GM12878 (cell line): ENCODE results near the gene MCC. TPM values are rescaled to one million over a fixed set of nuclear protein-coding genes. Genes with fewer than 3 reads are reported as not detected.

Experiments used
- ATAC-seq: fragments of 200-7000 bp; cut with Tn5 transposase; 3 replicates; pipeline ENCODE4 v1.9.1; 2020; ENCODE audit warnings: mild to moderate bottlenecking, moderate library complexity
- BruUV-seq: library from RNA; stranded (reverse); fragments of 400-500 nt; replicated peaks from 2 replicates; lab custom pipeline; 2021; lab: Mats Ljungman, UMichigan
- CTCF ChIA-PET: fragments of 300-600 bp; sonication (Branson Sonifier 250); formaldehyde crosslinking; extraction: SDS; loops from one replicate; lab custom pipeline; 2021; ENCODE audit warnings: inconsistent platforms; lab: Yijun Ruan, JAX
- POLR2A ChIA-PET: fragments of 350-600 bp; formaldehyde crosslinking; extraction: SDS; loops from one replicate; lab custom pipeline; 2021; ENCODE audit warnings: inconsistent platforms; lab: Charles Lee
- RAD21 ChIA-PET: fragments of 300-600 bp; sonication (Branson Sonifier 250); formaldehyde crosslinking; loops from one replicate; lab custom pipeline; 2023; ENCODE audit warnings: antibody characterized with exemption; ENCODE audit not compliant: unreplicated experiment; lab: Charles Lee
- SMC1A ChIA-PET: fragments of 300-600 bp; sonication (Branson Sonifier 250); formaldehyde crosslinking; loops from one replicate; lab custom pipeline; 2023; ENCODE audit not compliant: unreplicated experiment, uncharacterized antibody; lab: Charles Lee
- DNase-seq: peaks from one replicate; pipeline ENCODE4 v3.0.0-alpha.2; 2011; ENCODE audit warnings: low read depth, low spot score
- FAIRE-seq: peaks from 3 replicates; lab custom pipeline; 2011; peaks lifted over from hg19 to GRCh38; lab: Jason Lieb, UNC
- H2AFZ ChIP-seq: 2 replicates; pipeline ENCODE4 v1.6.0; 2011; ENCODE audit warnings: low read depth, low read length, control low read depth; ENCODE audit not compliant: control insufficient read depth
- H3K27ac ChIP-seq: 2 replicates; pipeline ENCODE4 v1.5.1; 2011; ENCODE audit warnings: control low read depth; ENCODE audit not compliant: control insufficient read depth, insufficient read depth
- H3K27me3 ChIP-seq, 2 experiments: replicated peaks in 1 of 2; 2 replicates each; pipeline versions ENCODE4 v1.6.0 to v1.6.1; 2011; ENCODE audit warnings: low read length in 1 of 2; ENCODE audit not compliant: control insufficient read depth in 2 of 2, insufficient read depth in 2 of 2
- H3K36me3 ChIP-seq, 2 experiments: 2 replicates each; pipeline ENCODE4 v1.5.1; 2011; ENCODE audit warnings: low read length in 1 of 2; ENCODE audit not compliant: control insufficient read depth in 2 of 2, insufficient read depth in 2 of 2
- H3K4me1 ChIP-seq: 2 replicates; pipeline ENCODE4 v1.6.1; 2011; ENCODE audit warnings: mild to moderate bottlenecking, low read length, moderate library complexity, mixed read lengths; ENCODE audit not compliant: control insufficient read depth, insufficient read depth
- H3K4me2 ChIP-seq: 2 replicates; pipeline ENCODE4 v1.6.0; 2011; ENCODE audit warnings: control low read depth; ENCODE audit not compliant: control insufficient read depth, insufficient read depth
- H3K4me3 ChIP-seq: fragments of 200-600 bp; sonication (generic); 2 replicates; pipeline ENCODE4 v1.5.1; 2016
- H3K79me2 ChIP-seq: 2 replicates; pipeline ENCODE4 v1.6.0; 2011; ENCODE audit warnings: low read length; ENCODE audit not compliant: control insufficient read depth, insufficient read depth
- H3K9ac ChIP-seq: 2 replicates; pipeline ENCODE4 v1.8.0; 2011; ENCODE audit warnings: low read length, control low read depth, mixed read lengths; ENCODE audit not compliant: control insufficient read depth, insufficient read depth
- H3K9me3 ChIP-seq: replicated peaks from 3 replicates; pipeline ENCODE4 v1.5.1; 2011; ENCODE audit warnings: mild to moderate bottlenecking, low read length; ENCODE audit not compliant: control insufficient read depth, insufficient read depth
- H4K20me1 ChIP-seq: 2 replicates; pipeline ENCODE4 v1.6.0; 2011; ENCODE audit not compliant: control insufficient read depth, insufficient read depth
- MTA3 ChIP-seq: IDR thresholded peaks from 2 replicates; pipeline ENCODE4 v1.6.1; 2012; ENCODE audit warnings: low read length, inconsistent platforms, borderline replicate concordance
- PML ChIP-seq: IDR thresholded peaks from 2 replicates; pipeline ENCODE4 v1.6.1; 2012; ENCODE audit warnings: low read length, inconsistent platforms
- SIX5 ChIP-seq: IDR thresholded peaks from 2 replicates; pipeline ENCODE4 v1.6.1; 2011; ENCODE audit warnings: mild to moderate bottlenecking, low read depth, low read length, moderate library complexity; ENCODE audit not compliant: severe bottlenecking
- TARDBP ChIP-seq: IDR thresholded peaks from 2 replicates; pipeline ENCODE4 v1.6.1; 2016; ENCODE audit warnings: borderline replicate concordance
- WGBS: methylation state at CpG from one replicate; pipeline ENCODE4 v1.1.6; 2016; ENCODE audit warnings: low lambda C conversion rate; ENCODE audit not compliant: insufficient replicate concordance, insufficient coverage; ENCODE audit errors: missing lambda C conversion rate; 5-methylcytosine and 5-hydroxymethylcytosine counted together
- in situ Hi-C: fragments of 300-500 bp; cut with MboI; formaldehyde crosslinking; loops from 9 replicates; pipeline ENCODE4 v1.14.3; 2018; ENCODE audit warnings: mixed read lengths
- intact Hi-C: fragments of 100-400 bp; cut with micrococcal nuclease; formaldehyde crosslinking; loops from one replicate; pipeline ENCODE4 v1.14.2; 2022; ENCODE audit not compliant: unreplicated experiment
- polyA plus RNA-seq, 11 experiments: library from polyadenylated mRNA; depleted of rRNA in 4 of 11; unstranded in 6 of 11; stranded (reverse) in 5 of 11; fragments of >200 nt; fragmentation: Nextera tagmentation in 4 of 11; fragmentation: Illumina TruSeq in 1 of 11; extraction: Ambion mirVana in 4 of 11; extraction: Trizol in 1 of 11; gene quantifications; 1 replicate in 1 of 11; 2 replicates in 10 of 11; pipeline versions ENCODE4 v1.2.1 to v1.2.3, GENCODE V29; 2011 to 2016; ENCODE audit warnings: inconsistent platforms in 2 of 11, missing spikeins in 2 of 11, low read depth in 1 of 11
- total RNA-seq, 4 experiments: library from RNA; depleted of rRNA in 3 of 4; stranded (reverse); fragments of >200 nt in 3 of 4; fragmentation: Illumina TruSeq in 1 of 4; extraction: Trizol in 1 of 4; gene quantifications; 2 replicates each; pipeline versions ENCODE4 v1.2.1 to v1.2.3, GENCODE V29; 2013 to 2021

The MCC gene
- total and polyA plus RNA-seq, 10 of the 15 experiments (the other 5 are each of a cell fraction or from before 2014, with no cell fraction given), result 0.03 to 0.86 (median 0.16) TPM

GRCh38 chr5:113311301-113311700 lies 177.0 kb downstream of the MCC start:
- no peak for TF ChIP-seq SIX5
- Histone ChIP-seq H3K9ac (no peak overlapping the region), H3K4me1 (no peaks in the 10 kb centered on the region), H2AFZ (no peak overlapping the region), H4K20me1 (no peaks in the 10 kb centered on the region), H3K79me2 (no peaks in the 10 kb centered on the region), H3K4me2 (no peak overlapping the region), H3K9me3 (no peaks in the 10 kb centered on the region), H3K4me3 (no peak overlapping the region), H3K27ac (no peak overlapping the region), H3K36me3 (no peaks in the 10 kb centered on the region), H3K27me3 (no peaks in the 10 kb centered on the region)
- CTCF ChIA-PET, result no interaction called here
- intact Hi-C loops (no loop called here), in situ Hi-C loops (no loop called here)
- RAD21 ChIA-PET, result no interaction called here
- no peak for ATAC-seq
- WGBS, result 31% methylated on average over 5 of the region's 5 CpGs
- BruUV-seq, result no TSS peak
- SMC1A ChIA-PET, result interaction anchor here (0.7 to 1.0 kb wide), 2 partner anchors 10 to 24 kb away, joined by 3 read pairs; no protein-coding TSS in a partner anchor
- no peak for FAIRE-seq
- DNase-seq, result no peak
- POLR2A ChIA-PET, result no interaction called here

- H3K9me3 ChIP-seq, result no peaks in the 10 kb centered on the region
- intact Hi-C loops, result no loop called here
- in situ Hi-C loops, result no loop called here
- H3K27ac ChIP-seq, result no peak overlapping the region
- ATAC-seq (no peak), DNase-seq (no peak), FAIRE-seq (no peak)
- no peak overlapping the region for H2AFZ ChIP-seq
- ChIA-PET CTCF (no interaction called here), POLR2A (no interaction called here), RAD21 (no interaction called here), SMC1A (no interaction called here)
- H3K9ac ChIP-seq, result no peak overlapping the region
- 0% methylated on average over 2 of the region's 2 CpGs for WGBS
- H3K4me3 ChIP-seq, result no peak overlapping the region
- peaks cover 0 to 4% of the 10 kb centered on the region in 2 experiments; a peak in 2 of 4 replicates for H3K27me3 ChIP-seq
- H3K79me2 ChIP-seq, result no peaks in the 10 kb centered on the region
- no peaks in the 10 kb centered on the region for H3K4me1 ChIP-seq
- no peaks in the 10 kb centered on the region for H4K20me1 ChIP-seq
- no peak overlapping the region for H3K4me2 ChIP-seq
- H3K36me3 ChIP-seq, result no peaks in the 10 kb centered on the region
- no peak for TF ChIP-seq PML
- no peak for TF ChIP-seq TARDBP
- no peak for TF ChIP-seq MTA3
- no TSS peak for BruUV-seq
These were observed 186.1 kb downstream of the MCC start for GRCh38 chr5:113302120-113302519.
